Measurements from ENCODE around the gene NEU1. TPM values are rescaled to one million over a fixed set of nuclear protein-coding genes. Genes with fewer than 3 reads are reported as not detected.
A peak's percentile ranks its signal among the peaks of the same experiment; 100 is the strongest.

NEU1 gene
- total RNA-seq, 1 donor from 2014 or later = 31.9 TPM

DNA sequence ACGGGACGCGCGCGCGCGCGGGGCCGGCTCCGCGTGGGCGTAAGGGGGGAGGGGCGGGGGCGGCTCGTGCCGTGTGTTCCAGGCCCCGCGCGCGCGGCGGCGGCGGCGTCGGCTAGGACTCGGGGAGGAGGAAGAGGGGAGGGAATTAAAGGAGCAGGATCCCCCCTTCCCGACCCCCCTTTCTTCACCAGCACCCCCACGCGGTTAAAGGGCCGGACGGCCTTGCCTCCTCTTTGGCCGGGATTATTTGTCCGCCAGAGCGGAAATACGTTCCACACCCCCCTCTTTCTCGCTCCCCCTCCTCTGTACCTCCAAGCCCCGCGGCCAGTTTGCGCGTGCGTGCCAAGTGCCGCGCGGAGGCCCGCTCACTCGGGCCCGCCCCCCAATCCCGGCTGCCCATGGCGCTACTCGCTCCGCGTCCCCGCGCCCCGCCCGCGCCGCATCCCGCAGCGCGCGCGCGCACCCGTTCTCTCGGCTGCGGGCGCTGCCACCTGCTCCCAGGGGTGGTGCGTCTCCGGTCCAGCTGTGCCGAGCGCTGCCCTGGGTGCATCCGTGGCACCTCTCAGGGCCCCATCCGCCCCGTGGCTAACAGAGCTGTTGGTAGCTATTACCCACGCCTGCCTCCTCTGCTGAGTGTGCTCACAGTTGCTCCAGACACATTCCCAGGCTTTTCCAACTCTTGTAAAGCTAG, 39.5 kb upstream of the NEU1 start, which contains the start of gene ZBTB12:
ZBTB12 (minus strand) TSS at position 134 of the 691 bp plus-strand sequence. CDS start 781 bp downstream, outside the sequence.
- Mint-ChIP-seq H3K4me1 (ENCODE audit: unreplicated experiment) (peaks cover 11% of the 10 kb centered on the region), H3K27ac (ENCODE audit: unreplicated experiment) (peak within 1 kb of the TSS; percentile 42), H3K4me3 (ENCODE audit: unreplicated experiment) (peak within 1 kb of the TSS; percentile 95), H3K27me3 (ENCODE audit: unreplicated experiment) (peaks cover 11% of the 10 kb centered on the region), H3K36me3 (ENCODE audit: low read depth, unreplicated experiment) (no peaks in the 10 kb centered on the region), H3K9me3 (ENCODE audit: unreplicated experiment) (no peaks in the 10 kb centered on the region)
- TF ChIP-seq, protein P1, sequence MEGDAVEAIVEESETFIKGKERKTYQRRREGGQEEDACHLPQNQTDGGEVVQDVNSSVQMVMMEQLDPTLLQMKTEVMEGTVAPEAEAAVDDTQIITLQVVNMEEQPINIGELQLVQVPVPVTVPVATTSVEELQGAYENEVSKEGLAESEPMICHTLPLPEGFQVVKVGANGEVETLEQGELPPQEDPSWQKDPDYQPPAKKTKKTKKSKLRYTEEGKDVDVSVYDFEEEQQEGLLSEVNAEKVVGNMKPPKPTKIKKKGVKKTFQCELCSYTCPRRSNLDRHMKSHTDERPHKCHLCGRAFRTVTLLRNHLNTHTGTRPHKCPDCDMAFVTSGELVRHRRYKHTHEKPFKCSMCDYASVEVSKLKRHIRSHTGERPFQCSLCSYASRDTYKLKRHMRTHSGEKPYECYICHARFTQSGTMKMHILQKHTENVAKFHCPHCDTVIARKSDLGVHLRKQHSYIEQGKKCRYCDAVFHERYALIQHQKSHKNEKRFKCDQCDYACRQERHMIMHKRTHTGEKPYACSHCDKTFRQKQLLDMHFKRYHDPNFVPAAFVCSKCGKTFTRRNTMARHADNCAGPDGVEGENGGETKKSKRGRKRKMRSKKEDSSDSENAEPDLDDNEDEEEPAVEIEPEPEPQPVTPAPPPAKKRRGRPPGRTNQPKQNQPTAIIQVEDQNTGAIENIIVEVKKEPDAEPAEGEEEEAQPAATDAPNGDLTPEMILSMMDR (IDR thresholded peaks at IDR 0.05; ENCODE audit: unreplicated experiment) = no peak
- peak; percentile 71 for DNase-seq (ENCODE audit: low spot score)

DNA sequence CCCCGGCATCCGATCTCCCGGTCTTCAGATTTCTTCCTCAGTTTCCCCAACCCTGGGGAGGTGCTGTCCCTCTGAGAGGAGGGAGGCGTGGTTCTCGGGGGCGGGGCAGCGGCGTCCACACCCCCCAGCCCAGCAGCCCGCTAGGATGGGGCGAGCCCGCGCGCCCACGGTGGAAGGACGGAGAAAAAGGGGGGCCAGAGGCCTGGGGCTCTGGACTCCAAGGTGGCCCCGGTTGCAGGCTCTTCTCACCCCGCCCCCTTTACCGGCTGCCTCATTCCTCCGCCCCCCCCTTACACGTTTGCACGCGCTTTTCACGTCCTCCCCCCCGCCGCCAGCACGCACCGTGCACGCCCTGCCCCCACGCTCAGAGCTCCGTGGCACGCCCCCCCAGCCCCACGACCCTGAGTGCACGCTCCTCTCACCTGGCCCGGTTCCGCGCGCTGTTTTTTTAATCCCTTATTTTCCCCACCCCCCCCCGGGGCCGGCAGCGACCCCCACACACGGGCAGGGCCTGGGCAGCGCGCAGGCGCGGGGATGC, 38.9 kb upstream of the NEU1 start:
- TF ChIP-seq, protein P1 (IDR thresholded peaks at IDR 0.05; ENCODE audit: unreplicated experiment) = no peak
- no peak for DNase-seq (ENCODE audit: low spot score)
- H3K27ac Mint-ChIP-seq (ENCODE audit: unreplicated experiment) = no peak overlapping the region
- H3K4me1 Mint-ChIP-seq (ENCODE audit: unreplicated experiment) = peaks cover 12% of the 10 kb centered on the region
- peaks cover 11% of the 10 kb centered on the region for H3K27me3 Mint-ChIP-seq (ENCODE audit: unreplicated experiment)
- peak overlapping the region; percentile 74 for H3K4me3 Mint-ChIP-seq (ENCODE audit: unreplicated experiment)
- no peaks in the 10 kb centered on the region for H3K9me3 Mint-ChIP-seq (ENCODE audit: unreplicated experiment)
- H3K36me3 Mint-ChIP-seq (ENCODE audit: low read depth, unreplicated experiment) = no peaks in the 10 kb centered on the region

DNA sequence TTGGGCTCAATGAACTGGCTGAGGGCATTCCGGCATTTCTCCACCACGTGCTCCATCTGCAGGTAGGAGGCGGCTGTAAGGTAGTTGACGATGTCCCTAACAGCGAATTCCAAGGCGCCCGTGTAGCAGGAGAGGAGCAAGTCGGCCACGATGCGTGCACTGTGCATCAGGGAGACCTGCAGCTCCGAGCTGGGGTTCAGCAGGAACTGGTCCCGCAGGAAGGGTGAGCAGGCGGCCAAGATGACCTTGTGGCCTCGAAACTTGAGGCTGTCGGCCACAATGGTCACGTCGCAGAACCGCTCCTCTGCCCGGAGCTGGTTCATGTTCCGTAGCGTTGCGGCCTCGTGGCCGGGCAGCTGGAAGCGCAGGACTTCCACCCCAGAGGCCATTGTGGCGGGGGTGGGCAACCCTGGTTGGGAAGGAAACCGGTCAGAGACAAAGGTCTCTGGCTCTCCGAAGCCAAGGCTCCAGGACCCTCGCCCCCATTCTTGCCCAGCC, 38.3 kb upstream of the NEU1 start:
- Mint-ChIP-seq H3K27ac (ENCODE audit: unreplicated experiment) (no peak overlapping the region), H3K9me3 (ENCODE audit: unreplicated experiment) (no peaks in the 10 kb centered on the region), H3K4me1 (ENCODE audit: unreplicated experiment) (peaks cover 15% of the 10 kb centered on the region), H3K36me3 (ENCODE audit: low read depth, unreplicated experiment) (no peaks in the 10 kb centered on the region), H3K4me3 (ENCODE audit: unreplicated experiment) (peak overlapping the region; percentile 73), H3K27me3 (ENCODE audit: unreplicated experiment) (peaks cover 8% of the 10 kb centered on the region)
- DNase-seq (ENCODE audit: low spot score) = no peak
- TF ChIP-seq, protein P1 (IDR thresholded peaks at IDR 0.05; ENCODE audit: unreplicated experiment) = no peak

DNA sequence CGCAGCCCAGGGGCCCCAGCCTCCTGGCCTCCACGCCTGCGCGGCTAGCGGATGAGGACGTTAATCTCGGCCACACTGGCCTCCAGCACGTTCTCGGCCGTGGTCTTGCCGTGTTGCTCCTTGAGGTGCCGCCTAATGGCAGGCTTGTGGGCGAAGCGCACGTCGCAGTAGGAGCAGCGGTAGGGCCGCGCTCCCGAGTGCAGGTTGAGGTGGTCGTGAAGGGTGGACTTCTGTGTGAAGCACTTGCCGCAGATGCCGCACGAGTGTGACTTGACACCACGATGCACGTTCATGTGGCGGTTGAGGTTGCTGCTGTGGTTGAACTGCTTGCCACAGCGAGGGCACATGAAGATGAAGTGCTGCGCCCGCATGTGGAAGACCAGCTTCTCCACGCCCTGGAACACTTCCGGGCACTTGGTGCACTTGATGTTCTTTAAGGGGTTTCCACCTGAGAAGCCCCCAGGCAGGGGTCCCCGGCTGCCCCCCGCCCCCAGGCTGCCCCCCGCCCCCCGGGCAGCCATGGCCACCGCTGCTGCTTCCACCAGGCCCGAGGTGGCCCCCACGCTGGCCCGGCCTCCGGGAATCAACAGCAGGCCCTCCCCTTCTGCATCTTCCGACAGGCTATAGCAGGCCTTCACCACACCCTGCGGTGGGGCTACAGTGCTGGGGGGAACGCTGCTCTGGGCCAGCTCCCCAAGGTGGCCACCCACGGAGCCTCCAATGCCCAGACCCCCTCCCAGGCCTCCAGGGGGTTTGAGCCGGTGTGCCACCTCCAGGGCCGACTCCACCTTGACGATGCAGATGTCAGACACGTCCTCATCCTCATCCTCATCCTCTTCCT, 37.5 kb upstream of the NEU1 start:
- no peak for DNase-seq (ENCODE audit: low spot score)

More for the DNA sequence above, 37.5 kb upstream of the NEU1 start:
- H3K36me3 Mint-ChIP-seq (ENCODE audit: low read depth, unreplicated experiment) = peaks cover 4% of the 10 kb centered on the region
- peaks cover 8% of the 10 kb centered on the region for H3K27me3 Mint-ChIP-seq (ENCODE audit: unreplicated experiment)
- H3K27ac Mint-ChIP-seq (ENCODE audit: unreplicated experiment) = no peak overlapping the region
- H3K9me3 Mint-ChIP-seq (ENCODE audit: unreplicated experiment) = no peaks in the 10 kb centered on the region
- no peak overlapping the region for H3K4me3 Mint-ChIP-seq (ENCODE audit: unreplicated experiment)
- TF ChIP-seq, protein P1 (IDR thresholded peaks at IDR 0.05; ENCODE audit: unreplicated experiment) = no peak
- peaks cover 15% of the 10 kb centered on the region for H3K4me1 Mint-ChIP-seq (ENCODE audit: unreplicated experiment)

Measured in endothelial cell (in vitro differentiated cells).